Kidney epithelial cell (primary cell): ENCODE results near the gene CASR. TPM values are rescaled to one million over a fixed set of nuclear protein-coding genes. Genes with fewer than 3 reads are reported as not detected.

Source experiments
- DNase-seq: peaks from one replicate; pipeline ENCODE4 v3.0.0-alpha.2; 2010; ENCODE audit warnings: low read depth
- H3K27me3 ChIP-seq: 2 replicates; pipeline ENCODE4 v1.6.0; 2011; ENCODE audit warnings: low read length; ENCODE audit not compliant: control insufficient read depth, insufficient read depth
- H3K36me3 ChIP-seq: 2 replicates; pipeline ENCODE4 v1.5.1; 2011; ENCODE audit warnings: low read length; ENCODE audit not compliant: control insufficient read depth, insufficient read depth
- H3K4me3 ChIP-seq: 2 replicates; pipeline ENCODE4 v1.5.1; 2011; ENCODE audit warnings: low read depth, mild to moderate bottlenecking, control low read depth, low read length
- CTCF ChIP-seq: IDR thresholded peaks from 2 replicates; pipeline ENCODE4 v1.5.1; 2011; ENCODE audit warnings: mild to moderate bottlenecking, moderate library complexity, low read length, control low read depth, inconsistent platforms; ENCODE audit not compliant: insufficient read depth, poor library complexity, severe bottlenecking
- total RNA-seq: library from RNA; depleted of rRNA; stranded (reverse); fragments of >200 nt; gene quantifications from 2 replicates; pipeline ENCODE4 v1.2.3, GENCODE V29; 2015

Gene CASR
- total RNA-seq, 1 donor from 2014 or later = 0.04 TPM

- Histone ChIP-seq H3K27me3 (no peaks in the 10 kb centered on the region), H3K36me3 (no peaks in the 10 kb centered on the region), H3K4me3 (no peak overlapping the region)
- DNase-seq = no peak
- no peak for TF ChIP-seq CTCF
Measured at GRCh38 chr3:122215592-122216298, 32.3 kb downstream of the CASR start.

GRCh38 chr3:122217901-122218300 lies 34.4 kb downstream of the CASR start:
- H3K27me3 ChIP-seq = no peaks in the 10 kb centered on the region
- no peak for TF ChIP-seq CTCF
- no peak overlapping the region for H3K4me3 ChIP-seq
- no peak for DNase-seq
- H3K36me3 ChIP-seq = no peaks in the 10 kb centered on the region

GRCh38 chr3:122219242-122219872 lies 35.9 kb downstream of the CASR start:
- DNase-seq = no peak
- Histone ChIP-seq H3K36me3 (no peaks in the 10 kb centered on the region), H3K4me3 (no peak overlapping the region), H3K27me3 (no peaks in the 10 kb centered on the region)
- TF ChIP-seq CTCF = no peak

GRCh38 chr3:122227036-122227781 lies 43.7 kb downstream of the CASR start:
- no peak overlapping the region for H3K4me3 ChIP-seq
- no peak for TF ChIP-seq CTCF
- H3K27me3 ChIP-seq = no peaks in the 10 kb centered on the region
- H3K36me3 ChIP-seq = no peaks in the 10 kb centered on the region
- no peak for DNase-seq

GRCh38 chr3:122230174-122230573 lies 46.7 kb downstream of the CASR start:
- Histone ChIP-seq H3K27me3 (no peaks in the 10 kb centered on the region), H3K36me3 (no peaks in the 10 kb centered on the region), H3K4me3 (no peak overlapping the region)
- TF ChIP-seq CTCF = no peak
- DNase-seq = no peak
